Body of pancreas (tissue), 4 donors: ENCODE measurements around the gene CMTM8.

ENCODE experiments used
- CTCF ChIP-seq, 7 experiments: fragments of 450-650 bp in 4 of 7; fragments of 200-600 bp in 3 of 7; sonication (generic) in 3 of 7; IDR thresholded peaks; one replicate each; pipeline ENCODE4 v1.5.1; 2016 to 2019; ENCODE audit warnings: antibody characterized with exemption in 7 of 7
- POLR2A ChIP-seq, 3 donors: fragments of 450-650 bp; IDR thresholded peaks; one replicate each; pipeline ENCODE4 v1.6.1; 2016; ENCODE audit warnings: antibody characterized with exemption in 3 of 3, mild to moderate bottlenecking in 2 of 3

DNA sequence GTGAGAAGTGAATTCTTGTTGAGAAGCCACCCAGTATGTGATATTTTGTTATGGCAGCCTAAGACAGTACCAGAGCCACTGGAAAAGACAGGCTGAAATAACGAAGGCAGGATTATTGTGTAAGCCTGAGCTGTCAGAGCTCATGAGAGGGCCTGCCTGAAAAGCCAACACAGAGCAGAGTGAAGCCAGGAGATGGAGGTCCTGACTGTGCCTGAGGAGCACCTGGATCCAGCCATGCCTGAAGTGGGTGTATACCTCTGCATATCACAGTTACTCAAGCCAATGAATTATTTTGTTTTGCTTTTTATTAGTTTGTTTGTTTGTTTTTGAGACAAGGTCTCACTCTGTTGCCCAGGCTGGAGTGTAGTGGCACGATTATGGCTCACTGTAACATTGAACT lies 149.0 kb downstream of the CMTM8 start:
- no peak for TF ChIP-seq POLR2A (IDR thresholded peaks at IDR 0.05)
- TF ChIP-seq CTCF (IDR thresholded peaks at IDR 0.05) = no peak
